NCI-H69 (cell line): ENCODE measurements around the gene WDR82.
"Not testable (repeated sequence)": the region's sequence is repeated elsewhere in the genome, so short reads cannot be mapped to it uniquely, and the experiment has no call there.

ENCODE experiments used
- DNase-seq: peaks from one replicate; lab custom pipeline; 2025; lab: John Stamatoyannopoulos, UW

The WDR82 gene

GRCh38 chr3:52289747-52290595 lies 11.5 kb upstream of the WDR82 start:
- DNase-seq: no peak

GRCh38 chr3:52289338-52289746 lies 10.9 kb upstream of the WDR82 start:
- no peak for DNase-seq

GRCh38 chr3:52288674-52289073 lies 10.2 kb upstream of the WDR82 start:
- DNase-seq: no peak

GRCh38 chr3:52286777-52287110 lies 8.3 kb upstream of the WDR82 start:
- DNase-seq: no peak

GRCh38 chr3:52284051-52284450 lies 5.6 kb upstream of the WDR82 start:
- not testable (repeated sequence) for DNase-seq

GRCh38 chr3:52283306-52283705 lies 4.9 kb upstream of the WDR82 start:
- no peak for DNase-seq

GRCh38 chr3:52281981-52282801 lies 3.7 kb upstream of the WDR82 start:
- DNase-seq: no peak

GRCh38 chr3:52280050-52280461 lies 1.6 kb upstream of the WDR82 start:
- peak; percentile 90 for DNase-seq

- peak; percentile 50 for DNase-seq
These were observed 1.1 kb upstream of the WDR82 start for GRCh38 chr3:52279596-52279995.

GRCh38 chr3:52277972-52278509 lies 408 bp downstream of the WDR82 start:
- peak; percentile 69 for DNase-seq

- DNase-seq: peak; percentile 64
These were observed 1.1 kb downstream of the WDR82 start for GRCh38 chr3:52277071-52277964.

- not testable (repeated sequence) for DNase-seq
These were observed 3.7 kb downstream of the WDR82 start for GRCh38 chr3:52274781-52275180.

GRCh38 chr3:52272831-52273230 lies 5.6 kb downstream of the WDR82 start:
- DNase-seq: no peak

- DNase-seq: not testable (repeated sequence)
These were observed 6.3 kb downstream of the WDR82 start for GRCh38 chr3:52272172-52272571.

- no peak for DNase-seq
These were observed 8.1 kb downstream of the WDR82 start for GRCh38 chr3:52270252-52270754.

- DNase-seq: no peak
These were observed 8.7 kb downstream of the WDR82 start for GRCh38 chr3:52269776-52270175.

- DNase-seq: no peak
These were observed 10.4 kb downstream of the WDR82 start for GRCh38 chr3:52268036-52268435.

- no peak for DNase-seq
These were observed 13.1 kb downstream of the WDR82 start for GRCh38 chr3:52265387-52265786.

GRCh38 chr3:52262447-52262846 lies 16.0 kb downstream of the WDR82 start:
- no peak for DNase-seq

GRCh38 chr3:52259448-52259847 lies 19.0 kb downstream of the WDR82 start:
- DNase-seq: no peak

- DNase-seq: no peak
These were observed 19.4 kb downstream of the WDR82 start for GRCh38 chr3:52259035-52259434.

- no peak for DNase-seq
These were observed 20.5 kb downstream of the WDR82 start for GRCh38 chr3:52257911-52258310.
